NOMO-1 (cell line): ENCODE results near the gene VPS45.
"Not testable (repeated sequence)": the region's sequence is repeated elsewhere in the genome, so short reads cannot be mapped to it uniquely, and the experiment has no call there.

Experiments used
- DNase-seq, 2 experiments: peaks; one replicate each; lab custom pipeline; 2025; ENCODE audit not compliant: unreplicated experiment in 2 of 2; lab: John Stamatoyannopoulos, UW

Gene VPS45

DNA sequence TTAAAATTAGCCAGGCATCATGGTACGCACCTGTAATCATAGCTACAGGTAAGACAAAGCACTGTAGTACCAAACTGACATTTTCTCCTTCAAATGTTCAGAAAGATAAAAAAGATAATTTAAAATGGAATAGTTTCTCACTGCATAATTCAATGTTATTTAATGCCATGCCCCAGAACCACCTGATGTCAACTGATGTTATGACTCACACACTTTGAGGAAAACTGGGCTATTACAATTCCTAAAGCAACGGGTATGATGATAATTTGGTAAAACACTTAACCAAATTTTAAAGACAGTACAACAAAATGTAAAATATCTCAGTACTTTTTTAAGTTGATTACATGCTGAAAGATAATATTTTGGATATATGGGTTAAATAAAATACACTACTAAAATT lies 59.2 kb downstream of the VPS45 start:
- no peak for DNase-seq

DNA sequence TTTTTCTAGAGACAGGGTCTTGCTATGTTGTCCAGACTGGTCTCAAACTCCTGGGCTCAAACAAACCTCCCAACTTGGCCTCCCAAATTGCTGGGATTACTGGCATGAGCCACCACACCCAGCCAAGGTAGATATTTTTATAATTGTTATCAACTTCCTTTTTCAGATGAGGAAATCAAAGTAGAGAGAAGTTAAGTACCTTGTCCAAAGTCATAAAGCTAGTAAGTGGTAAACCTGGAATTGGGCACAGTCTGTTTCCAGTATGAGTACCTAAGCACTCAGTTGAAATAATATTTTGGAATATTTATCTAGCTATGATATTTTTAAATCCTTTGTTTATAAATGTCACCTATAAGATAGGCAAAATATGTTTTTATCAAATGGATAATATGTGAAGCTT lies 59.9 kb downstream of the VPS45 start:
- DNase-seq: no peak

GRCh38 chr1:150127868-150128267 lies 60.3 kb downstream of the VPS45 start:
- DNase-seq: no peak

GRCh38 chr1:150132372-150132771 lies 64.8 kb downstream of the VPS45 start:
- no peak for DNase-seq

DNA sequence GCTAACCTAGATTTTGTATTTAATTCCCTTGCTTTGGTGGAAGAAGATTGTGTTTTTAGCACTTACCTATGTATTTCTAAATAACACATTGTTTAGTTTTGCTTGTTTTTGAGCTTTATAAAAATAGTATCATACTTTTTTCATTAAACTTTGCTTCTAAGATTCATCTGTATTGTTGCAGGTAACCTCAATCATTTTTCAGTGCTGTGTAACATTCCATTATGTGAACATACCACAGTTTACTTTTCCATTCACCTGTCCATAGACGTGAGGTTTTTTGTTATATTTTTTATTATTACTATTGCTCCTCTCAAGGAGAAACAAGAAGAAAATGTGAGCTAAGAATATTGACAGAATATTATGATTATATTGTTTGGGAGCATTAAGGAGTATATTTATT lies 67.0 kb downstream of the VPS45 start:
- no peak for DNase-seq

DNA sequence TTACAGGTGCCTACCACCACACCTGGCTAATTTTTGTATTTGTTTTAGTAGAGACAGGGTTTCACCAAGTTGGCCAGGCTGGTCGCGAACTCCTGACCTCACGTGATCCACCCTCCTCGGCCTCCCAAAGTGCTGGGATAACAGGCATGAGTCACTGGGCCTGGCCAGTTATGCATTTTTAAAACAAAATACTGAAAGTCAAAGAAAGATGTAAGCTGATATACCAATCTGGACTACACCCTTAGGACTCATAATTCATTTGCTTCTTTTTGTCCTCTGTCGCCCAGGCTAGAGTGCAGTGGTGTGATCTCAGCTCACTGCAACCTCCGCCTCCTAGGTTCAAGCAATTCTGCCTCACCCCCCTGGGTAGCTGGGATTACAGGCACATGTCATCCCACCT lies 67.8 kb downstream of the VPS45 start:
- DNase-seq: not testable (repeated sequence)

DNA sequence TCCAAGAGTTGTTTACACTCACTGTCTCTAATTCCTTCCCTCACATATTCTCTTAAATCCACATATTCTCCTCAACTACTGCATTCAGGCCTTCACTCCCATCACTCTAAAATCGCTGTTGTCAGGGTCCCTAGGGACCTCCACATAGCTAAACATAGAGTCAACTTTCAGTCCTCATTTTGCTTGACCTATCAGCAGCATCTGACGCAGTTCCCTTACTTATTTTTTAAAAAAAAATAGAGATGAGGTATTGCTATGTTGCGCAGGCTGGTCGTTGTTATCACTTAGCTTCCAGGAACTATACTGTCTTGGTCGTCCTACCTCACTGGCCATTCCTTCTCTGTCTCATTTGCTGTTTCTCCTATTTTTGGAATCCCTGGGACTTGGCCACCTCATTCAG lies 70.5 kb downstream of the VPS45 start:
- no peak for DNase-seq

DNA sequence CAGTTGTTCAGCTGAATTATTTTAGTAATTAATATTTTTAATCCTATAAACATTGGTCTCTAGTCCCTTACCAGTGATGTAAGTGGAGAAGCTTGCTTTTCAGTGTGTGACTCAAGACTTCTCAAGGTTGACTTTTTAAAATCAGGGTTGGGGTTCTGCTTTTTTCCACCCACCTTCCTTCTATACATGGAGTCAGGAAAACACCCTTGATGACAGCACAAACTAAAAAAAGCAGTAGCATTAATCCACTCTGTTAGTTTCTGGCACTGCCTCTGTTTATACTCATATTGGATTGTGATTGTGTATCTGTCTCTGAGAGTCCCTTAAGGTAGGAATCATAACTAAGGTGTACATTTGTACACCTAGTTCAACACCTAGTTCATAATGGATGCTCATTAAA lies 73.9 kb downstream of the VPS45 start:
- DNase-seq: no peak

DNA sequence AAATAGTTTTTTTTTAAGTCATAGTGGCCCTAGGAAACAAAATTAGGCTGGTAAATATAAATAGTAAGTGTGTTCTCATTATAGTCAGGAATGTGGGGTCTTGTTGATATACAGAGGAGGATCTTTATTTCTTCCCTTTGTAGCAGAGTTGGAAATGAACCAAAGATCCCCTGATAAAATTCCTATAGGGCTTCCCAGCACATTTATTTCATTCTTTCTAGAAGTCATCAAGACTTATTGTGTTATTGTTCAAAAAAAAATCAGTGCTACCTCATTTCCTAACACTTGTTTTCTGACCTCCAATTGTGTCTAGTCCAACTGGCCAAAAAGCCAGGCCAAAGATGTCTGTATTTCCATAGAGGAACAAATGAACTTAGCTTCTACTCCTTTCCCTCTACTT lies 74.5 kb downstream of the VPS45 start:
- no peak for DNase-seq

GRCh38 chr1:150144606-150145005 lies 77.0 kb downstream of the VPS45 start:
- peak in 1 of 2 experiments; percentile 16 for DNase-seq

- not testable (repeated sequence) for DNase-seq
Measured at GRCh38 chr1:150146016-150146415, 78.4 kb downstream of the VPS45 start.

DNA sequence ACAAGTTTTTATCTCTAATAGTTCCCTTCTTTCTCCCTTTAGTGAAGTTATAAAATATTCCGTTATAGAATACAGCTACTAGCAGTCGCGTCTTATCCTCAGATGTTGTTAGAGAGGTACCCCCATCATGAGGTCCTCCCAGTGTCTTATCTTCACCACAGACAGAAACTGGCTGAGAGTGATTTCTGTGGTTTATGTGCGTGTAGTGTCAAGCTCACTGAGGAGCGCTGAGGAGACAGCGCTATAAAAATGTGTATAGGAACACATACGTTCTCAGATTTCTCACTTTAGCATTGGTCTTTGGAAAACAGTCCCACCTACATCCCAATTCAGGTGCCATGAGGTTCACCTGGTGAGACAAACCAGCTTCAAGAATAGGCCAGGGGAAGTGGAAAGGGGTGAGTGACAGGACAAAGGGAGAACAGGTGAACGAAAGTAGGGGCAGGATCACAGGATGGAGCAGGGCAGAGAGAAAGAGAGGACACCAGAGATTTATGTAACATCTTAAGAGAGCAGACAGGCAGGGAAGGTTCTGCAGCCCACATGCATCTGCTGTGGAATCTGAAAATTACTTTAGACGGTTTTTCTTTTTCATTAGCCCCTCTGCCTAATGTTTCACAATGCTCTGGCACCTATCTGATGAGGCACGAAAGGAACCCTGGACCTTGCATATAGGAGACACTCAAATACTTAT lies 79.4 kb downstream of the VPS45 start:
- DNase-seq: no peak

GRCh38 chr1:150148837-150149270 lies 81.3 kb downstream of the VPS45 start:
- no peak for DNase-seq

DNA sequence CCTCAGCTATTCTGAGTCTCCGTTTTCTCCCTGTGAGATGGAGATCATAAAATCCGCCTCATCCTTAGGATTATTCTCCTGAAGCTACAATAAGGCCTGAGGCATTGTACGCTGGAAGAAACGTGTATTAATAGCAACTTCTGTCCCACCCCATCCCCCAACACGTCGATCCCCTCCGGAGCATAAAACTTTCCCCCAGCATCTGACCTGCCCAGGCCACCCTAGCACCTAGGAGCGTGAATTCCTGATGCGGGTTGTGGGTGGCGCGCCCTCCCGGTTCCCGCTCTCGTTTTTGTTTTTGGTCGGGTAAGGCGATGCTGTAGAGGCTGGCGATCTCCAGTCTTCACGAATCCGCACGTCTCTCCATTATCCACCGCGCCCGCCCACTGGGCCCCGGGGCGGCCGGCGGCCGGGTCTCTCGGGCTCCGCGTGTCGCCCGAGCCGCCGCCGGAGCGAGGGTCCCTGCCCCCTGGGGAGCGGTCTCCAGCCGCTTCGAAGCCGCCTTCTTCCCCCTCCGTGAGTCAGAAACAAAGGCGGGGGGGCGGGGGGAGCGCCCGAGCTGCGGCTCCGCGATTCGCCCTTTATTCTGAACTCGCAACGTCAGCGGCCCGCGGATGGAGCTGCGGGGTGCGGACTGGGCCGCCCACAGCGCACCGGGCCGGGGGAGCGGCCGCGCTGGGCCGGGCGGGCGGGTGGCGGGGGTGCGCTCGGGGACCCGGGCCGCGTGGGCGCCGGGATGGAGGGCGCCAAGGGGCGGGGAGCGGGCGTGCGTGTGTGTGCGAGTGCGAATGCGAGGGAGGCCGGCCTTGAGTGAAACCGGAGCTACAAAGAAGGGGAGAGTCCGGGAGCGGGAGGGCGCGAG lies 81.9 kb downstream of the VPS45 start, which contains the start of gene PLEKHO1:
Gene PLEKHO1 (plus strand): TSS at position 646 of the 862 bp plus-strand sequence. CDS start 342 bp downstream, outside the sequence.
- DNase-seq: no peak

- DNase-seq: no peak
Measured at GRCh38 chr1:150150133-150151021, 82.8 kb downstream of the VPS45 start.

GRCh38 chr1:150151291-150152181 lies 84.0 kb downstream of the VPS45 start:
- DNase-seq: no peak

- DNase-seq: no peak
Measured at GRCh38 chr1:150152182-150152536, 84.6 kb downstream of the VPS45 start.

DNA sequence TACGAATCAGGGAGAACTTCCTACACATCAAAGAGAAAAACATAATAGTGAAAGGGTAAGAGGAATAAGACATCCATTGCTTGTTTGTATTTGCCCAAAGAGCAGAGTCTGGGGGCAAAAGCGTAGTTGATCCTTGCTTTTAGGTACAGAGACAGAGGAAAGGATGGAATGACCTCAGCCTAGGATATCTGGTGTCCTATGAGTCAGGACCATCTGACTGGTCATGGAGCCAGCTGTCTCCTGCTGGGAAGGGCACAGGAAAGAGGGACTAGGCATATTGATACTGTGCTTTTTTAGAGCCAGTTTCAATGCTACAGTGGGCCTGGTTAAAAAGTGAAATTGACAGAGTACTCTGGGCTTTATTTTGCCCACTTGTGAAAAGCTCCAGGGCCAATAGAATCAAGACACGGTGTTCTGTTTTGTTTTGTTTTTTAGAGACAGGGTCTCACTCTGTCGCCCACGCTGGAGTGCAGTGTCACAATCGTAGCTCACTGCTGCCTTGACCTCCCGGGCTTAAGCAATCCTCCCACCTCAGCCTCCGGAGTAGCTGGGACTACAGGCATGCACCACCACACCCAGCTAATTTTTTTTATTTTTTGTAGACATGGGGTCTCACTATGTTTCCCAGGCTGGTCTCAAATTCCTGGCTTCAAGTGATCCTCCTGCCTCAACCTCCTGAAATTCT lies 85.3 kb downstream of the VPS45 start:
- no peak for DNase-seq

- DNase-seq: no peak
Measured at GRCh38 chr1:150154143-150154542, 86.6 kb downstream of the VPS45 start.
